Immature natural killer cell (primary cell): Measurements from ENCODE around the gene MTM1. TPM values are rescaled to one million over a fixed set of nuclear protein-coding genes. Genes with fewer than 3 reads are reported as not detected.

Source experiments
- DNase-seq, 3 donors: peaks; one replicate each; pipeline ENCODE4 v3.0.0; 2022; ENCODE audit warnings: mixed read lengths in 1 of 3
- H3K27ac Mint-ChIP-seq, 6 donors: one replicate each; pipeline ENCODE4 v1.8.0; 2020; ENCODE audit warnings: mixed read lengths in 6 of 6, mild to moderate bottlenecking in 5 of 6, inconsistent platforms in 4 of 6, moderate library complexity in 3 of 6
- H3K27me3 Mint-ChIP-seq, 3 donors: one replicate each; pipeline ENCODE4 v1.8.0; 2020 to 2021; ENCODE audit warnings: low read depth in 3 of 3, mild to moderate bottlenecking in 3 of 3, mixed read lengths in 3 of 3, moderate library complexity in 3 of 3, inconsistent platforms in 1 of 3
- H3K36me3 Mint-ChIP-seq, 3 donors: one replicate each; pipeline ENCODE4 v1.8.0; 2020; ENCODE audit warnings: mixed read lengths in 3 of 3, inconsistent platforms in 2 of 3, mild to moderate bottlenecking in 2 of 3
- H3K4me1 Mint-ChIP-seq, 2 donors: one replicate each; pipeline ENCODE4 v1.8.0; 2020; ENCODE audit warnings: inconsistent platforms in 2 of 2, mild to moderate bottlenecking in 2 of 2, mixed read lengths in 2 of 2, moderate library complexity in 1 of 2
- H3K4me3 Mint-ChIP-seq, 5 donors: one replicate each; pipeline ENCODE4 v1.8.0; 2020; ENCODE audit warnings: mild to moderate bottlenecking in 5 of 5, mixed read lengths in 5 of 5, inconsistent platforms in 3 of 5, moderate library complexity in 3 of 5
- H3K9me3 Mint-ChIP-seq, 6 donors: one replicate each; pipeline ENCODE4 v1.8.0; 2020; ENCODE audit warnings: mild to moderate bottlenecking in 6 of 6, mixed read lengths in 6 of 6, inconsistent platforms in 4 of 6, moderate library complexity in 3 of 6
- polyA plus RNA-seq, 3 donors: library from polyadenylated mRNA; unstranded; fragments of 300-500 nt; fragmentation: Illumina TruSeq; gene quantifications; one replicate each; pipeline ENCODE4 v1.2.3, GENCODE V29; 2021

MTM1 gene
- polyA plus RNA-seq, 3 donors from 2014 or later: 2.9 to 4.9 (median 4.9) TPM

DNA sequence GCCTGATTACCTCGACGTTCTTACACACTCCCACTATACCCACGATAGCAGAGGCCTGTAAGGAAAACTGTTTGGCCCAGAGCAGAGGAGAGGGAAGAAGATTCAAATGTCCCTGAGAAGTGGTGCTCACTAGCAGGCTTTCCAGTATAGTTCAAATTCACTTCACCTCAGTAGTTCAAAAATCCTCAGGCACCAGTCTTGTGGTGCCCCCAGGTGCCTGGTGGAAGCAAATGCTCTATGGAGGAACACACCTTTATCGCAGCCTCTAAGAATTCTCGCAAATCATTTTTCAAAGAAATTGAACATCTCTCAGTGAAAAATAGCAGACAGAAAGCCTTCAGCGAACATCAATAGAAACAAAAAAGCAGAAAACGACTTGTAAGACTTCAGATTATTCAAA lies 112.6 kb downstream of the MTM1 start:
- no peak overlapping the region for H3K4me3 Mint-ChIP-seq
- H3K4me1 Mint-ChIP-seq: no peaks in the 10 kb centered on the region
- H3K27me3 Mint-ChIP-seq: peaks cover 2 to 11% (median 5%) of the 10 kb centered on the region in 3 donors
- DNase-seq: no peak
- H3K27ac Mint-ChIP-seq: no peak overlapping the region
- H3K36me3 Mint-ChIP-seq: no peaks in the 10 kb centered on the region
- no peaks in the 10 kb centered on the region for H3K9me3 Mint-ChIP-seq

DNA sequence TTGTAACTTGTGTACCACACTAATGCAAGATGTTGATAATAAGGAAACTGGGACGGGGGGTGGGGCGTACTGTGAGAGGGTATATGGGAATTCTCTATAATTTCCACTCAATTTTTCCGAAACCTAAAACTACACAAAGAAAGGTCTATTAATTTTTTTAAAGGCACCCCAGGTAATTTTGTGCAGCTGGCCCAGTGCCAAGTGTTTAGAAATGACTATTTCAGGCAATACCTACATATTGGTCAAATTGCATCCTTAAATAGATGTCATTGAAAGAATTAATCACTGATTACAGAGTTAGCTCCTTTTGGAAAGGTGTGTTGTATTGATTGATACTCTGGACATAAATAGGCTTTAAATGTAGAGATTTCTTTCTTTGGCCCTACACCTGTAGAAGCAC lies 114.7 kb downstream of the MTM1 start:
- Mint-ChIP-seq H3K9me3 (no peaks in the 10 kb centered on the region), H3K36me3 (no peaks in the 10 kb centered on the region), H3K4me3 (no peak overlapping the region), H3K27ac (no peak overlapping the region), H3K4me1 (no peaks in the 10 kb centered on the region), H3K27me3 (peaks cover 2 to 11% (median 5%) of the 10 kb centered on the region in 3 donors)
- no peak for DNase-seq

DNA sequence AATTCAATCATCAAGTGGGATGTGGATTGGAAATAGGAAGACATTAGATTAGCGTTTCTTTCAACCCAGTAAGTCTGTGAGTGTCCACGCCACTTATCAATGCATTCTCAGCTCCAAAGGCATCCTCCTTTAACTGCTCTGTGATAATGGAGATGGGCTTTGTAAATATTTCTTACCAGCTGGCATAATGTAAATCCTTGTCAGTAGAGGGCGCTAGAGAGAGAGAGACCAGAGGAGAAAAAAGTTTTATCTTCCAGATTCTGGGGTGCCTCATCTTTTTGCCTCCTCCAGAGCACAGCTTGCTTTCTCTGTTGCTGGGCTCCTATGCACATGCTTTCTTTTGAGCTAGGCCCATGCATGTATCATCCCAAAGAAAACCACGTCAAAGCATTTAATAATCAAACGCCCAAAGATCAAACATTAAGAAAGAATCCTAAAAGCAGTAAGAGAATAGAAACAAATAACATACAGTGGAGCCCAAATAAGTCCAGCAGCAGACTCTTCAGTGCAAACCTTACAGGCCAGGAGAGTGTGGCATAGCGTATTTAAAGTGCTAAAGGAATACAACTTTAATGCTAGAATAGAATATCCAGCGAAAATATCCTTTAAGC lies 115.2 kb downstream of the MTM1 start:
- no peaks in the 10 kb centered on the region for H3K9me3 Mint-ChIP-seq
- H3K36me3 Mint-ChIP-seq: no peaks in the 10 kb centered on the region
- H3K4me1 Mint-ChIP-seq: no peaks in the 10 kb centered on the region
- H3K4me3 Mint-ChIP-seq: no peak overlapping the region
- no peak overlapping the region for H3K27ac Mint-ChIP-seq
- DNase-seq: peak; percentile 44 to 56 (median 48)
- peaks cover 2 to 11% (median 3%) of the 10 kb centered on the region in 3 donors for H3K27me3 Mint-ChIP-seq

DNA sequence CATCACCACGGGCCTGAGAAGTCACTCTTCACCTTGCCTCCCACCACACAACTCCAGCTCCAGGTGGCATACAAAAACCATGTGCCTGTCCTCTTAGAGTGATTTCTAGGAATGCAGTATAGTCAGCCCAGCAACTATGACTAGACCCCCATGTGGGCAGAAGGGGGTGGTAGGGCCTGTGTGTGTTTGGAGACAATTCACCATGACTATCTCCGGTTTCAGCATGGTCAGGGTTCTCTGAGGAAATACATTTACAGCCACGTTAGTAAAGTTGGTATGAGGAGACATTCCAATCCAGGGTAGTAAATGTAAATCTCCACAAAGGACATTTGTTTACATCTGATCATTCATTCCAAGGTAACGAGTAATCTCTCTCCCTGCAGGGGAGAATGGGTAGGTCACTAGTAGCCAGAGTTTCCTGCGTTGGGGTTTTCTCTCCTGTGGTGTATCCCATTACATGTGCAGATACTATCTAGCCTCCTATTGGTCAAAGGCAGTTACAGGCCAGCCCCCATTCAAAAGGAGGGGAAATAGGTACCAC lies 120.6 kb downstream of the MTM1 start:
- Mint-ChIP-seq H3K4me3 (no peak overlapping the region), H3K27ac (no peak overlapping the region), H3K4me1 (peaks cover 17 to 19% of the 10 kb centered on the region in 2 donors), H3K27me3 (peaks cover 1 to 6% (median 3%) of the 10 kb centered on the region in 3 donors), H3K36me3 (no peaks in the 10 kb centered on the region), H3K9me3 (no peaks in the 10 kb centered on the region)
- no peak for DNase-seq

DNA sequence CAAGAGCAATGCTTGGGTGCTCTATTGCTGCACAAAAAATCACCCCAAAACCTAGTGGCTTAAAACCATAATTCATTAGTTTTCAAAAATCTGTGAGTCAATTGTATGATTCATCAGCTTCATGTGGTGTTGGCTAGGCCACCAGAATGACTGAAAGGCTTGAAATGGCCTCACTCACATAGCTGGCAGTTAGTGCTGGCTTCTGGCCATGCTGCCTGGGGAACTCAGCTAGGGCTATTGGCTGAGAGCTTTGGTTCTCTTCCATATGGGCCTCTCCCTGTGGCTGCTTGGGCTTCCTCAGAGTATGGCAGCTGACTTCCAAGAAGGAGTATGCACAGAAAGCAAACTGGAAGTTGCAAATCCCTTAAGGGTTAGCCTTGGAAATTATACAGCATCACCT lies 121.7 kb downstream of the MTM1 start:
- Mint-ChIP-seq H3K27me3 (peaks cover 2 to 9% (median 5%) of the 10 kb centered on the region in 3 donors), H3K9me3 (no peaks in the 10 kb centered on the region), H3K27ac (no peak overlapping the region), H3K4me3 (no peak overlapping the region), H3K4me1 (peaks cover 26 to 31% of the 10 kb centered on the region in 2 donors), H3K36me3 (no peaks in the 10 kb centered on the region)
- DNase-seq: no peak

DNA sequence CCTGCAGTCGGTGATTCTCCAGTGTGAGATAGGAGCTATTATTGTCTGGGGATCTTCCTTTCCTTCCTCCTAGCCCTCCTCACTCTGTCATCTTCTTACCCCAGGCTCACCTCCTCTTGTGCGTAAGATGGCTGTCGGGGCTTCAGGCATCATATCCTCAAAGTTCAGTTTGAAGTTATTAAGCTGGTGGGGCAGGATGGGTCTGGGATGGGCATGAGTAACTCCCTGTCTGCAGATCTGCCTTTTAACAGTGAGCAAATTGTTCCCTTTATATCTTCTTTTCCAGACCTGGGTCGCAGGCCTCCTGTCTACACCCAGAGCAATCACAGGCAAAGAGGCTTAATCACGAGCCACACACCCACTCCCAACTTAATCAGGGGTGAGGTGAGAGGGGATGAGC lies 123.9 kb downstream of the MTM1 start:
- H3K36me3 Mint-ChIP-seq: no peaks in the 10 kb centered on the region
- H3K4me3 Mint-ChIP-seq: peak overlapping the region; percentile 77 to 89 (median 85)
- no peaks in the 10 kb centered on the region for H3K9me3 Mint-ChIP-seq
- H3K4me1 Mint-ChIP-seq: peaks cover 47 to 53% of the 10 kb centered on the region in 2 donors
- H3K27ac Mint-ChIP-seq: peak overlapping the region; percentile 58 to 93 (median 86)
- DNase-seq: no peak
- peaks cover 2 to 8% (median 5%) of the 10 kb centered on the region in 3 donors for H3K27me3 Mint-ChIP-seq

DNA sequence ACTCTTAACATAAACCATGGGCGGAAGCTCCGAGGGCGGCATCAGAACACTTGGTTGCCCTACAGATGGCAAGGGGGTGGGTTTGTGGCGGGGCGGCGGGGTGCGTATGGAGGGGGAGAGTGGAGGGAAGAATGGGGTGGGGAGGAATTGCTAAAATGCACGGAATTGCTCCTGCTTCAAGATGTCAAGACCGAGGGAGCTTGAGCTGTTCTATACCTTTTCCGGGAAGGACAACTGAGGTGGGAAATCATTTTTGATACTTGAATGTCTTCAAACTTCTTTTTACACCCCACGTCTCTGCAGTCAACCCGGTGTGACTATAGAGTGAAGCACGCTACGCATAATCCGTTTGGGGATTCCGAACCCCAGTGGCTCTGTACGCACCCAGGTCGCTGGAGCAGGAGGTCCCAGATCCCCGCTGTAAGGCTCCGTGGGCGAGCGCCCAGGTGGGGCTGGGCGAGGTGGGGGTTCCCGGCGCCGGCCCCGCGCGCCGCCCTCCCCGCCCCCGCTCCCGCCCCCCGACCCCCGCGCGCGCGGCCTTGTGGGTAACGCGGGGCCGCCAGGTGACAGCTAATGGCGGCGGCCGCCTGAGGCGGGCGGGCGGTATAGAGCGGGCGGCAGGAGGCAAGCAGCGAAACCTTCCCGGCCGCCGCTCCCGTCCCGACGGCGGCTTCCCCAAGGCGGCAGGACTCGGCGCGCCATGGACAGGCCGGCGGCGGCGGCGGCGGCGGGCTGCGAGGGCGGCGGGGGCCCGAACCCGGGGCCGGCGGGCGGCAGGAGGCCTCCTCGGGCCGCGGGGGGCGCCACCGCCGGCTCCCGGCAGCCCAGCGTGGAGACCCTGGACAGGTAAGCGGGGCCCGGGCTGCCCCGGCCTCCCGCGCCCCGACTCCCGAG lies 124.7 kb downstream of the MTM1 start, which contains the start of gene MTMR1:
MTMR1 (plus strand) TSS at position 566 of the 894 bp plus-strand sequence; CDS start at position 701, 135 bp downstream.
- H3K4me1 Mint-ChIP-seq: peaks cover 53 to 58% of the 10 kb centered on the region in 2 donors
- H3K4me3 Mint-ChIP-seq: peak within 1 kb of the TSS; percentile 90 to 95 (median 92)
- no peaks in the 10 kb centered on the region for H3K36me3 Mint-ChIP-seq
- peaks cover 2 to 8% (median 5%) of the 10 kb centered on the region in 3 donors for H3K27me3 Mint-ChIP-seq
- DNase-seq: peak; percentile 45 to 48 (median 46)
- H3K27ac Mint-ChIP-seq: peak within 1 kb of the TSS; percentile 89 to 98 (median 97)
- no peaks in the 10 kb centered on the region for H3K9me3 Mint-ChIP-seq

DNA sequence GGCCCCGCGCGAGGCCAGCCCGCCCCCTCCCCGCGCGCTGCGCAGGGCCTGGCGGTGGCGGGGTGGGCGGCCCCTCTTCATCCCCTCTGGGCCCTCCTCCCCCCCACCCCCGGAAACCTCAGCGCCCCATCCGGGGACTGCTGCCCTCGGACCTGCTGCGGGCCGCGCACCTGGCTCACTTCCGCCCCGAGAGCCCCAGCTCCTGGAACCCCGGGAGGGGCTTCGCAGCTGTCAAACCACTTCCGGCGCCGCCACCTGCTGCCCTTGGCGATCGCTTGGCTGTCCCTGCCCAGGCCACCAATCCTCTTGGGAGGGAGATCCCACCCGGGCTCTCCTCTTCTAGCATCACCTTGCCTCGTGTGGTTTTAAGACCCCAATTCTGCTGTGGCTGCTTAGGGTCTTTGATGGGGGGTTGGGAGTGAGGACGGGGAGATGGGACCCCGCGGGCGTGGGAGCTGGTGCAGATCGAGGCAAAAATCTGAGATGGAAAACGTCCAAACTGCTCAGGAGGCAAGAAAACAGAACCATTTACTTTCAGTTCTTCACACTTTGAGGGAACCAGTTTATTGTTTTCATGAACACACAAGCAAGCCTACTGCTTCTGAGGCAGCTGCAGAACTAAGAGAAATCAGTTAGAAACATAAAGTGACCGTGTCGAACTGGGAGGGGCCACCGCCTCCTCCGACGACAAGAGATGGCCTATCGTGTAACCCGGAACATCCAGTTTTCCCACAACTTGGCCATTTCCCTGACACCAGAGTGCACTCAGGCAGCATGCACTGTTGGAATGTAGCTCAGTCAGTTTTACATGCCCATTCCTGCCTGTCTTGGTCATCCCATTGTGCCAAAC lies 125.5 kb downstream of the MTM1 start:
- H3K4me1 Mint-ChIP-seq: peaks cover 53 to 58% of the 10 kb centered on the region in 2 donors
- H3K27ac Mint-ChIP-seq: peak overlapping the region; percentile 89 to 98 (median 97)
- peak overlapping the region; percentile 90 to 95 (median 92) for H3K4me3 Mint-ChIP-seq
- no peaks in the 10 kb centered on the region for H3K9me3 Mint-ChIP-seq
- peak; percentile 64 to 66 (median 64) for DNase-seq
- H3K36me3 Mint-ChIP-seq: no peaks in the 10 kb centered on the region
- peaks cover 2 to 8% (median 5%) of the 10 kb centered on the region in 3 donors for H3K27me3 Mint-ChIP-seq

DNA sequence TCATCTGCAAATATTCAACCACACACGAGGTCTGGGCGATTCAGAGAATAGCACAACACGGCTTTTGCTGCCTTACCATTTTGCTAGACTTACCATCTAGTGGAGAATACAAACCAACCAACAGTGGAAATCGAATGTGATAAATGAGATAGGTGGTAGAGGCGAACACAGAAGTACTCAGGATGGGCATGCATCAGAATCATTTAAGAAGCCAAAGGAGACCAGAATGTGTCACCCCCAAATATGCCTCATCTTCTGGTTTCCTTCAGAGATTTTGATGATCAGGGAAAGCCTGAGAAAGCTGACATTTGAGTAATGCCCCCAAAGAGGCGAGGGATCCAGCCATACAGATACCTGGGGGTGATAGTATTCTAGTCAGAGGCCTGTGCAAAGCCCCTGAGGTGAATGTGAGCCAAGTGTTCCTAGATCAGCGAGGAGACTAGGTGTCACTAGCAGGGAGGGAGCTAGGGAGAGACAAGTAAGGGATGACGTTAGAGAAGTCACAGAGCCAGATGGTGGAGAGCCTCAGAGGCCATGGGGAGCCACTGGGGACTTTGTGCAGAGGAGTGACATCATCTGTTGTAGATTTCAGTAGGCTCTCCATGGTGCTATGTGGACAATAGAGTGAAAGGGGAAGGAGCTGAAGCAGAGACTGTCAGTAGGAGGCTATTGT lies 126.5 kb downstream of the MTM1 start:
- H3K27me3 Mint-ChIP-seq: peaks cover 2 to 8% (median 5%) of the 10 kb centered on the region in 3 donors
- H3K9me3 Mint-ChIP-seq: no peaks in the 10 kb centered on the region
- peak overlapping the region; percentile 60 to 97 (median 93) for H3K27ac Mint-ChIP-seq
- H3K4me3 Mint-ChIP-seq: peak overlapping the region; percentile 56 to 95 (median 90)
- H3K4me1 Mint-ChIP-seq: peaks cover 53 to 58% of the 10 kb centered on the region in 2 donors
- peak in 1 of 3 donors; percentile 5 for DNase-seq
- no peaks in the 10 kb centered on the region for H3K36me3 Mint-ChIP-seq

DNA sequence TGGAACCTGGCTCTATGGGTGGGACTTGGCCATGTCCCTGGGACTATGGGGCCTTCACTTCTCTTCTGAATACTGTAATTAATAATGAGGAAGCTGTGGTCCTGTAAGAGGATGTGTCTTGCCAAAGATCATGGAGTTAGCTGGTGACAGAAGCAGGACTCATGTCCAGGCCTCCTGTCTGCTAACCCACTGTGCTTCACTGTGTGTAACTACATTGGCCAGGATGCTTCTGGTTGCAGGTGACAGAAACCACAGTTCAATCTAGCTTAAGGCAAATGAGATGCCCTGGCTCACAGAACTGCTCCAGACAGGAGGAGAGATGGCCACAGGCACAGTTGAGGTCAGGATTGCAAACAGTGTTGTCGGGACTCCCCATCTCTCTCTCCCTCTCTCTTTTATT lies 127.9 kb downstream of the MTM1 start:
- DNase-seq: peak in 1 of 3 donors; percentile 7
- Mint-ChIP-seq H3K4me3 (peak overlapping the region; percentile 0 to 90 (median 66)), H3K4me1 (peaks cover 54 to 55% of the 10 kb centered on the region in 2 donors), H3K36me3 (no peaks in the 10 kb centered on the region), H3K9me3 (no peaks in the 10 kb centered on the region), H3K27me3 (peaks cover 2 to 8% (median 5%) of the 10 kb centered on the region in 3 donors), H3K27ac (peak overlapping the region; percentile 51 to 97 (median 85))

DNA sequence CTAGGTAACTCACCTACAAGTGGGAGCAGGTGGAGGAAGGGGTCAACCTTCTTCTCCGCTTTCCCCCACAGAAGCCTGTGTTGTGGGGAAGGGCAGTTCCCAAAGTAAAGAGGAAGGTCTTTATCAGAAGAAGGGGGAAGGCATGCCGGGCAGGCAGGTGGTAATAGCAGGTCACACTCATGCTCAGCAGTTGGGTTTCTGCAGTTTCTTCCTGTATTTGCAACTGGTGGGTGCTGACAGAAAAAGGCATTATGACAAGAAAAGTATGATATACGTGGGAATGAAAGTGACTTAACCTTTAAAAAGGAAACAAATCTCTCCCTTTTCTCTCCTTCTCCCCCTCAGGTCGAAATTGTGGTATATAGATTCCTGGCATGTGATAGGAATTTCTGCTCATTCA lies 128.4 kb downstream of the MTM1 start:
- H3K27ac Mint-ChIP-seq: peak overlapping the region; percentile 15 to 89 (median 62)
- DNase-seq: no peak
- peaks cover 2 to 8% (median 5%) of the 10 kb centered on the region in 3 donors for H3K27me3 Mint-ChIP-seq
- no peaks in the 10 kb centered on the region for H3K36me3 Mint-ChIP-seq
- peak overlapping the region in 4 of 5 donors; percentile 13 to 67 (median 48) for H3K4me3 Mint-ChIP-seq
- peaks cover 48 to 50% of the 10 kb centered on the region in 2 donors for H3K4me1 Mint-ChIP-seq
- H3K9me3 Mint-ChIP-seq: no peaks in the 10 kb centered on the region

DNA sequence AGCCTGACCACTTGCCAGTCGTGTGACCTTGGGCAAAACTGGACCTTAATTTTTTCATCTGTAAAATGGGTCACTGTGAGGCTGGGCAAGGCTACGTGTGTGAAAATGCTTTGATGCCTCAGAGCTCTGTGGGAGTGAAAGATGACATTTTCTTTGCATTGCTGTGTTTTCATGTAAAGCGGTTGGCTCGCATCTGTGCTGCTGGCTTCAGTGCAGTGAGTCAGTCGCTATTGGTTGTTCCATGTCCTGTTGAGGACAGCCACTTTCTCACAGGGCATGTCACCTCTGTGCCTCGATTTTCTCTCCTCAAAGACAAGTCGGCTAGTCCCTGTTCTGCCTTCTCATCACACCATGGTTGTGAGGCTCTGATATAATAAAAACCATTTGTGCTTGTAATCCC lies 129.2 kb downstream of the MTM1 start:
- no peak for DNase-seq
- H3K27ac Mint-ChIP-seq: peak overlapping the region; percentile 25 to 89 (median 77)
- H3K9me3 Mint-ChIP-seq: no peaks in the 10 kb centered on the region
- H3K4me1 Mint-ChIP-seq: peaks cover 41 to 42% of the 10 kb centered on the region in 2 donors
- peaks cover 2 to 8% (median 5%) of the 10 kb centered on the region in 3 donors for H3K27me3 Mint-ChIP-seq
- H3K4me3 Mint-ChIP-seq: peak overlapping the region in 3 of 5 donors; percentile 12 to 67 (median 65)
- no peaks in the 10 kb centered on the region for H3K36me3 Mint-ChIP-seq
